ENCODE results near the gene FAM200A. TPM values are rescaled to one million over a fixed set of nuclear protein-coding genes. Genes with fewer than 3 reads are reported as not detected.
A peak's percentile ranks its signal among the peaks of the same experiment; 100 is the strongest.
"Not testable (repeated sequence)": the region's sequence is repeated elsewhere in the genome, so short reads cannot be mapped to it uniquely, and the experiment has no call there.

Gene FAM200A
- total RNA-seq, 4 donors from 2014 or later, result 0.40 to 4.2 (median 4.1) TPM; not detected in 1

- Histone ChIP-seq H3K27ac (no peak overlapping the region), H3K27me3 (no peaks in the 10 kb centered on the region), H3K9me3 (no peaks in the 10 kb centered on the region), H3K4me1 (no peaks in the 10 kb centered on the region), H3K4me3 (no peak overlapping the region), H3K36me3 (no peaks in the 10 kb centered on the region)
- WGBS, 2 donors (ENCODE audit: low coverage in 1 of 2), result 66 to 76% methylated on average over 6 to 7 of the region's 7 CpGs
- intact Hi-C loops (cut with DNase I; ENCODE audit: low total_unique reads), result no loop called here
- in situ Hi-C loops (cut with MboI; ENCODE audit: low pct_ligation_motif_present in 1 of 4, low pct_unique_long_range_greater_than_20kb in 1 of 4, low sequenced_read_pairs in 3 of 4), result no loop called here
- no peak for TF ChIP-seq CTCF (IDR thresholded peaks at IDR 0.05)
- TF ChIP-seq POLR2A (IDR thresholded peaks at IDR 0.05), result no peak
- no peak for TF ChIP-seq EP300 (IDR thresholded peaks at IDR 0.05; ENCODE audit: low read depth)
- TF ChIP-seq POLR2AphosphoS5 (IDR thresholded peaks at IDR 0.05), result no peak
- no peak for DNase-seq
Observed at GRCh38 chr7:99594948-99595745, 43.2 kb upstream of the FAM200A start.

GRCh38 chr7:99588868-99589267 lies 37.0 kb upstream of the FAM200A start:
- H3K36me3 ChIP-seq, result no peaks in the 10 kb centered on the region
- in situ Hi-C loops (cut with MboI; ENCODE audit: low pct_ligation_motif_present in 1 of 4, low pct_unique_long_range_greater_than_20kb in 1 of 4, low sequenced_read_pairs in 3 of 4), result no loop called here
- WGBS, 2 donors (ENCODE audit: low coverage in 1 of 2), result 82 to 83% methylated on average over 3 of the region's 3 CpGs
- TF ChIP-seq POLR2AphosphoS5 (IDR thresholded peaks at IDR 0.05), result no peak
- intact Hi-C loops (cut with DNase I; ENCODE audit: low total_unique reads), result no loop called here
- no peaks in the 10 kb centered on the region for H3K9me3 ChIP-seq
- H3K4me3 ChIP-seq, result no peak overlapping the region
- no peak overlapping the region for H3K27ac ChIP-seq
- H3K4me1 ChIP-seq, result no peaks in the 10 kb centered on the region
- no peaks in the 10 kb centered on the region for H3K27me3 ChIP-seq
- no peak for DNase-seq

- intact Hi-C loops (cut with DNase I; ENCODE audit: low total_unique reads); H3K36me3 ChIP-seq; in situ Hi-C loops (cut with MboI; ENCODE audit: low pct_ligation_motif_present in 1 of 4, low pct_unique_long_range_greater_than_20kb in 1 of 4, low sequenced_read_pairs in 3 of 4); H3K27me3 ChIP-seq; DNase-seq; H3K9me3 ChIP-seq: not testable (repeated sequence)
- WGBS, 2 donors (ENCODE audit: low coverage in 1 of 2), result 49 to 76% methylated on average over 3 to 4 of the region's 4 CpGs
- Histone ChIP-seq H3K27ac (peak overlapping the region in 3 of 4 donors; percentile 21 to 49 (median 32)), H3K4me1 (peaks cover 0 to 15% (median 10%) of the 10 kb centered on the region in 4 donors), H3K4me3 (peak overlapping the region; percentile 41 to 72 (median 45))
Observed at GRCh38 chr7:99580778-99581332, 28.9 kb upstream of the FAM200A start.

GRCh38 chr7:99579956-99580777 lies 28.3 kb upstream of the FAM200A start:
- intact Hi-C loops (cut with DNase I; ENCODE audit: low total_unique reads) (no loop called here), in situ Hi-C loops (cut with MboI; ENCODE audit: low pct_ligation_motif_present in 1 of 4, low pct_unique_long_range_greater_than_20kb in 1 of 4, low sequenced_read_pairs in 3 of 4) (no loop called here)
- peak; percentile 34 for DNase-seq
- Histone ChIP-seq H3K4me3 (peak overlapping the region; percentile 41 to 72 (median 45)), H3K36me3 (no peaks in the 10 kb centered on the region), H3K9me3 (no peaks in the 10 kb centered on the region), H3K27me3 (no peaks in the 10 kb centered on the region), H3K4me1 (peaks cover 0 to 15% (median 10%) of the 10 kb centered on the region in 4 donors), H3K27ac (peak overlapping the region in 3 of 4 donors; percentile 21 to 49 (median 32))
- TF ChIP-seq CTCF (IDR thresholded peaks at IDR 0.05), result peak in 2 of 5 experiments; percentile 12 to 21
- TF ChIP-seq POLR2AphosphoS5 (IDR thresholded peaks at IDR 0.05), result no peak
- no peak for TF ChIP-seq EP300 (IDR thresholded peaks at IDR 0.05; ENCODE audit: low read depth)
- TF ChIP-seq POLR2A (IDR thresholded peaks at IDR 0.05), result no peak
- 5 to 15% methylated on average over 10 to 53 of the region's 54 CpGs for WGBS, 2 donors (ENCODE audit: low coverage in 1 of 2)
